ENCODE measurements around the gene TMEM135.

DNA sequence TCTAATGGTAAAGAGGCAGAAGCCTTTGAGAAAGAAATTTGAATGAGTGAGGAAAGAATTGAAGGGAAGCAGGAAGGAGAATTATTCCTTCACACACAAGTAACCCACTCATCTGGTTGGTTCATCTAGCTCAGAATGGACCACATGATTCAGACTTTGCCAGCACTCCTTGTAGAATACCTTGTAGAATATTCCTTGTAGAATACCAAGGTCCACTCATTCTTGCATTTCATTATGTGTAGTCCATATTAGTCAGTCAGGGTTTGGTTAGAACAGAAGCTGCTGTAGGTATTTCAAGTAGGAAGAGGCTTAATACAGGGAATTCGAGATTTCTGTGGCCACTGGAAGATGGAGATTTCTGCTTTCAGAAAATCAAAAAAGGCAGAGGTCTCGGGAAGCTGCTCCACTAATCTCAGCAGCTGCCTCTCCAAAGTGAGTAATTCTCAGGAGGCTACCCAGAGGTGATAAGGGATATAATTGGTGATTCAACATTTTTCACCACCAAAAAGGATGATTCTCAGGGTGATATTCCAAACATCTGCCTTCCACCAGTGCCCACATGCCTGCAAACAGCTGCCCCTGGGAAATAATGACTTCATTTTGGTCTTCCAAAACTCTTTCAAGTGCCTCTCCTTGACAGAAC, 329.1 kb downstream of the TMEM135 start:
- TF ChIP-seq YY1 (IDR thresholded peaks at IDR 0.05; ENCODE audit: insufficient read depth, insufficient read length): no peak
- no peak for TF ChIP-seq ZNF274 (IDR thresholded peaks at IDR 0.05; ENCODE audit: low read depth, low read length)

All from NT2/D1 (cell line).